Fibroblast of pulmonary artery (primary cell): ENCODE results near the gene CTTNBP2.
A peak's percentile ranks its signal among the peaks of the same experiment; 100 is the strongest.

Experiments
- DNase-seq: peaks from one replicate; pipeline ENCODE4 v3.0.0-alpha.2; 2010; ENCODE audit warnings: low read depth
- H3K4me3 ChIP-seq: replicated peaks from 2 replicates; pipeline ENCODE4 v1.5.1; 2011; ENCODE audit warnings: low read depth, mild to moderate bottlenecking, control low read depth, low read length, moderate library complexity
- TF ChIP-seq, protein P1 (sequence below): IDR thresholded peaks from 2 replicates; pipeline ENCODE4 v1.5.1; 2011; ENCODE audit warnings: mild to moderate bottlenecking, control low read depth, low read length, inconsistent platforms; ENCODE audit errors: missing control alignments

CTTNBP2 gene

DNA sequence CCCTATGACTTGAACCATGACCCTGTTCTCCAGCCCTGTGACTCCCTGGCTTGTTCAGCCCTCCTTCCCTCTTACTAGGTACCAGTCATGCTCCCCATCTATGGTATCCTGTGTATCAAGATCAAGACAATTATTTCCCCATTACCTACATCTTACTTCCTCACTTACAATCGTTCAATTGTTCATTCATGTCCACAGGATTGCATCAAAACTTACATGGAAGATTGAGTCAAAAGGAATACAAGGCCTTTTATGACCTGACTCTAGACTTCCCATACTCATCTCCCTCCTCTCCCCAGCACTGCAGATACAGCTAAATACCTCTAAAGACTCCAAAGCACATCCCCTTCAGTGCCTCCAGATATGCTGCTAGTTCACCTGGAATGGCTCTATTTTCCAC lies 109.2 kb downstream of the CTTNBP2 start:
- no peak for DNase-seq
- TF ChIP-seq, protein P1, sequence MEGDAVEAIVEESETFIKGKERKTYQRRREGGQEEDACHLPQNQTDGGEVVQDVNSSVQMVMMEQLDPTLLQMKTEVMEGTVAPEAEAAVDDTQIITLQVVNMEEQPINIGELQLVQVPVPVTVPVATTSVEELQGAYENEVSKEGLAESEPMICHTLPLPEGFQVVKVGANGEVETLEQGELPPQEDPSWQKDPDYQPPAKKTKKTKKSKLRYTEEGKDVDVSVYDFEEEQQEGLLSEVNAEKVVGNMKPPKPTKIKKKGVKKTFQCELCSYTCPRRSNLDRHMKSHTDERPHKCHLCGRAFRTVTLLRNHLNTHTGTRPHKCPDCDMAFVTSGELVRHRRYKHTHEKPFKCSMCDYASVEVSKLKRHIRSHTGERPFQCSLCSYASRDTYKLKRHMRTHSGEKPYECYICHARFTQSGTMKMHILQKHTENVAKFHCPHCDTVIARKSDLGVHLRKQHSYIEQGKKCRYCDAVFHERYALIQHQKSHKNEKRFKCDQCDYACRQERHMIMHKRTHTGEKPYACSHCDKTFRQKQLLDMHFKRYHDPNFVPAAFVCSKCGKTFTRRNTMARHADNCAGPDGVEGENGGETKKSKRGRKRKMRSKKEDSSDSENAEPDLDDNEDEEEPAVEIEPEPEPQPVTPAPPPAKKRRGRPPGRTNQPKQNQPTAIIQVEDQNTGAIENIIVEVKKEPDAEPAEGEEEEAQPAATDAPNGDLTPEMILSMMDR: no peak

DNA sequence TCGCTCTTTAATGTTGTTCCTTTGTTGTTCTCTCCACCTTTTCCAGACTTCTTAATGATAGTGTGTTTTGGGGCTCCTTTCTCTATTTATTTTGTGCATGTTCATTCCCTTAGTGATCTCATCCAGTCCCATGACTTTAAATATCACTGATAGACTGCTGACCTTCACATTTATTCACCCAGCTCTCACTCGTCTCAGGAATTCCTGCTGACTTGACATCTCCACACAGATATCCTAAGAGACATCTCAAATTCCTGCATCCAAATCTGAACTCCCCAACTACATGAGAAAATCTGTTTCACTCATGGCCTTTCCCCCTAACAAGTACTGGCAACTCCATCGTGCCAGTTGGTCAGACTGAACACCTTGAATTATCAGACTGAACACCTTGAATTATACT lies 111.2 kb downstream of the CTTNBP2 start:
- no peak overlapping the region for H3K4me3 ChIP-seq
- no peak for DNase-seq
- TF ChIP-seq, protein P1: no peak

More for the DNA sequence above, 109.2 kb downstream of the CTTNBP2 start:
- H3K4me3 ChIP-seq: no peak overlapping the region

DNA sequence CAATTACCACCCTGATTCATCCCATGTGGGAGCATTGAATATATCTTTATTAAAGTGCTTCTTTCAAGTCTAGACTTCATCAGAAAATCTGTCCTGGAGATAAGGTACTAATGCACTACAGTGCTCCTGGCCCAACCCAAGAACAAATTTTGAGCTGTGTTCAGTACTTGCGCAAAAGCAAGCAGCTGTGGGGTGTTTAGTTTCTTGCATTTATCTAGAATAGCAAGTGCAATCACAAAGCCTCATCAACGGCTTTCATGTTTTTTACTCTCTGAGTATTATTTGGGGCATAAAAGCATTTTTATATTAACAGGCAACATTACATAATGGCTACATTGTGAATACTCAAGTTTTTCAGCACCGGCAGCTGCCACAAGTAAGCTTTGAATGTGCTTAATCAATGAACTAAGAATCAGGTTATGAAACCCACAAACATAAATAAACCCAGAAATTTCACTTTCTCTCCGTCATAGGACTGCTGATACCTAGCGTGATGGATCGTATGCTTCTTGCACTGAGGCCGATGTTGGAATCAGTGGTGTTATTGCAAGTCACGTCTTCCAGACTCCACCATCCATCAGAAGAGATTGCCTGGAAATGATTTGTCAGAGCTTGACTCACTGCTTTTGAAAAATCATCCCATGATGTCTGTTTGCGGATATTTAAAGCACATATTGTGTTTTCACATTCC lies 113.1 kb downstream of the CTTNBP2 start:
- TF ChIP-seq, protein P1: no peak
- H3K4me3 ChIP-seq: no peak overlapping the region
- peak; percentile 48 for DNase-seq

DNA sequence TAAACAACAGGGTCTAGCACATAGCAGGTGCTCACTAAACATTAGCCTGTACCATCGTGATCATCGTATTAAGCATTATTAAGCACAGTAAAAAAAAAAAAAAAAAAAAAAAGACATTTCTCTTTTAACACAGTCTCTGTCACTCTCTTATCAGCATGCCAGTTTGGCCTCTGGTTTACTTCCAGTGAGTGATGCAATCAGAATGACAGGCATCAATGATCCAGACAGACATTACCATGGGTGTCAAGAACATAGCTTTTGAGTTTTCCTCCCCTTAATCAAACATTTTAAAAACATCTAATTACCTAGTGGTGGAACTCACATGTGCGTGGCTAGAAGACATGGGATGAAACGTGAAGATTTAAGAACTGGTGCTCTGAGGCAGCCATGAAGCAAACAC lies 115.8 kb downstream of the CTTNBP2 start:
- TF ChIP-seq, protein P1: no peak
- DNase-seq: no peak
- no peak overlapping the region for H3K4me3 ChIP-seq

DNA sequence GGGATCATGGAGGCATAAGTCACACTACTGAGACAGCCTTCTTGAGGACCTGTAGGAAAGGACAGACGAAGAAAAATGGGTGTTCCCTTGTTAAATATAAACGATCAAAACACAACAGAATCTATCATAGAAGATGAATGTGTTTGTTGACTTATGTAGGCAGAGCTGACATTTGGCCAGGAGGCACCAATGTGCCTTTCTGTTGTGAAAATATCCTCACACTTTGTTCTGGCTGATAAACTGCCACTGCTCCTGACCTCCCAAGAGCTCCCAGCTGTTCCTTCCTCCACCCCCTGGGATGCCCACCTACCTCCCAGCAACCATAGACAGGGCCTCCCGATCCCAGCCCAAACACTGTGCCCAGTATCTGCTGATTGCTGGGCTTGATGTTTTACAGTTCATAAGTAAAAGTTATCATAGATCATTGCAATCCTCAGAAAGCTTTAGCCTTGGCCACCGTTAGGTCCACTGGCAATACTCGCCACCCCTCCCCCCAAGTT lies 116.6 kb downstream of the CTTNBP2 start:
- TF ChIP-seq, protein P1: no peak
- no peak for DNase-seq
- no peak overlapping the region for H3K4me3 ChIP-seq

DNA sequence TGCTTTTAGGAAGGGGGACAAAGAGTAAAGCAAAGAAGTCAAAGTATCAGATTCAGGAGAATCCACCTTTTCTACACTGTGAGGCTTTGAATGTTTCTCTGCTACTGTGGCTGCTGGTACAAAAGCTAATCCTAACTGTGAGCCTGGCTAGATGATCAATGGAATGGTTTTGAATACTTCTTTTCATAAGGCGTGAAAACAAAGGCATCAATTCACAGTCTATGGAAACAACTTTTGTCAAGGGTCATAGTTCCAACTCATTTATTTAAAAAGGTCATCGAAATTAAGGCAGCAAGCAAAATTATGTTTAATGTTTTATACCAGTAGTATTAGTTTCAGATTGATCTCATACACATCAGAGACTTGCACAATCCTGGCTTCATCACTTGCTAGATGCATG lies 118.1 kb downstream of the CTTNBP2 start:
- TF ChIP-seq, protein P1: no peak
- H3K4me3 ChIP-seq: no peak overlapping the region
- no peak for DNase-seq

DNA sequence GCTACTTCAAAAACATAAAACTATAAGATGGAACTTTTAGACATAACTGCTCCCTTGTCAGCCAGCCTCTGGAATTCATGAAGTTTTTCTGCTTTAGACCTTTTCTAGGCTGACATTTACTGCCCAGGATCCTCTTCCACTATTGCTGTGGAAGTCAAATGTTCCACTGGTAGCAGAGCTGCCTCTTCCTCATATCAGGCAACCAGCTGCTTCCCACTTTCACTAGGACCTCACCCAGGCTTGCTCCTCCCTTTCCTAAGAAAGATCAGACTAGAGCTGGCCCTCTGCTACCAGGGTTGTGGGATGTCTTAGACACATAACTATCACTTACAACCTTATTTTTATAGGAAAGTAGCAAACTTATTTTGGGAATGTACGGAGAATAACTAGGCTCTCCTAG lies 121.5 kb downstream of the CTTNBP2 start:
- no peak overlapping the region for H3K4me3 ChIP-seq
- TF ChIP-seq, protein P1: no peak
- no peak for DNase-seq
